Astrocyte of the cerebellum (primary cell): Measurements from ENCODE around the gene SETBP1.
A peak's percentile ranks its signal among the peaks of the same experiment; 100 is the strongest.

Experiments
- DNase-seq: peaks from one replicate; pipeline ENCODE4 v3.0.0-alpha.2; 2011; ENCODE audit warnings: low read depth
- H3K4me3 ChIP-seq: 2 replicates; pipeline ENCODE4 v1.5.1; 2011; ENCODE audit warnings: mild to moderate bottlenecking, low read depth, low read length, moderate library complexity
- CTCF ChIP-seq: IDR thresholded peaks from 2 replicates; pipeline ENCODE4 v1.5.1; 2012; ENCODE audit warnings: low read length, low read depth, moderate library complexity, mild to moderate bottlenecking; ENCODE audit errors: missing control alignments
- in situ Hi-C: cut with HindIII; loops from 2 replicates; pipeline ENCODE4 v1.10.0; 2017; ENCODE audit warnings: low sequenced_read_pairs

The SETBP1 gene

GRCh38 chr18:44917216-44918141 is 236.8 kb downstream of the SETBP1 start:
- DNase-seq = peak; percentile 42
- in situ Hi-C loops = no loop called here
- H3K4me3 ChIP-seq = no peak overlapping the region
- no peak for TF ChIP-seq CTCF

- in situ Hi-C loops = no loop called here
- TF ChIP-seq CTCF = no peak
- no peak for DNase-seq
- H3K4me3 ChIP-seq = no peak overlapping the region
These were observed 237.4 kb downstream of the SETBP1 start for GRCh38 chr18:44918142-44918476.

- in situ Hi-C loops = no loop called here
- DNase-seq = no peak
- TF ChIP-seq CTCF = no peak
- H3K4me3 ChIP-seq = no peak overlapping the region
These were observed 239.8 kb downstream of the SETBP1 start for GRCh38 chr18:44920441-44920840.

GRCh38 chr18:44921974-44922373 is 241.3 kb downstream of the SETBP1 start:
- no peak for DNase-seq
- in situ Hi-C loops = no loop called here
- no peak for TF ChIP-seq CTCF
- no peak overlapping the region for H3K4me3 ChIP-seq

GRCh38 chr18:44922968-44923367 is 242.3 kb downstream of the SETBP1 start:
- in situ Hi-C loops = no loop called here
- no peak overlapping the region for H3K4me3 ChIP-seq
- TF ChIP-seq CTCF = no peak
- no peak for DNase-seq

GRCh38 chr18:44924785-44925499 is 244.3 kb downstream of the SETBP1 start:
- DNase-seq = no peak
- TF ChIP-seq CTCF = no peak
- H3K4me3 ChIP-seq = no peak overlapping the region
- in situ Hi-C loops = no loop called here
